SK-N-SH (cell line): ENCODE measurements around the gene KANSL3. TPM values are rescaled to one million over a fixed set of nuclear protein-coding genes. Genes with fewer than 3 reads are reported as not detected.

ENCODE experiments used
- CTCF ChIA-PET: fragments of 300-600, 350-600 bp; formaldehyde crosslinking; extraction: SDS; loops from one replicate; lab custom pipeline; 2021; lab: Yijun Ruan, JAX
- POLR2A ChIA-PET: fragments of 350-600 bp; sonication (Branson Sonifier 250); formaldehyde crosslinking; extraction: SDS; loops from one replicate; lab custom pipeline; 2020; ENCODE audit warnings: antibody characterized with exemption, inconsistent platforms; lab: Yijun Ruan, JAX
- DNase-seq: peaks from one replicate; pipeline ENCODE4 v3.0.0; 2012
- H2AFZ ChIP-seq: fragments of 200-600 bp; sonication (generic); 2 replicates; pipeline ENCODE4 v1.8.1; 2016; ENCODE audit warnings: antibody characterized with exemption, mild to moderate bottlenecking, low read depth
- H3F3A ChIP-seq: fragments of 200-600 bp; sonication (generic); replicated peaks from 2 replicates; pipeline ENCODE3; 2016; ENCODE audit warnings: antibody characterized with exemption, mild to moderate bottlenecking; ENCODE audit not compliant: insufficient read depth
- H3K27ac ChIP-seq, 2 experiments: fragments of 200-500 bp in 1 of 2; fragments of 200-600 bp in 1 of 2; sonication (Bioruptor generic) in 1 of 2; sonication (generic), shearing (Covaris generic) in 1 of 2; 2 replicates each; pipeline versions ENCODE4 v1.5.1 to v1.6.1; 2014 to 2016; ENCODE audit warnings: low read depth in 2 of 2, inconsistent platforms in 1 of 2, low read length in 1 of 2, mild to moderate bottlenecking in 1 of 2, mixed read lengths in 1 of 2
- H3K27me3 ChIP-seq: fragments of 200-600 bp; sonication (generic), shearing (Covaris generic); 2 replicates; pipeline ENCODE4 v1.6.1; 2016; ENCODE audit warnings: mixed run types; ENCODE audit not compliant: insufficient read depth
- H3K36me3 ChIP-seq, 2 experiments: fragments of 200-500 bp in 1 of 2; fragments of 200-600 bp in 1 of 2; sonication (Bioruptor generic) in 1 of 2; sonication (generic) in 1 of 2; replicated peaks in 1 of 2; 2 replicates each; pipeline versions ENCODE3 to v1.5.1; 2014 to 2016; ENCODE audit warnings: low read length in 1 of 2, mild to moderate bottlenecking in 1 of 2; ENCODE audit not compliant: insufficient read depth in 2 of 2, control insufficient read depth in 1 of 2
- H3K4me1 ChIP-seq, 2 experiments: fragments of 200-500 bp in 1 of 2; fragments of 200-600 bp in 1 of 2; sonication (Bioruptor generic) in 1 of 2; sonication (generic), shearing (Covaris generic) in 1 of 2; 2 replicates each; pipeline versions ENCODE4 v1.5.1 to v1.6.1; 2014 to 2016; ENCODE audit warnings: low read depth in 1 of 2, low read length in 1 of 2, mixed run types in 1 of 2; ENCODE audit not compliant: insufficient read depth in 2 of 2, control insufficient read depth in 1 of 2
- H3K4me2 ChIP-seq: fragments of 200-600 bp; sonication (generic), shearing (Covaris generic); 2 replicates; pipeline ENCODE4 v1.6.1; 2017; ENCODE audit warnings: mixed run types
- H3K4me3 ChIP-seq, 2 experiments: fragments of 200-500 bp in 1 of 2; fragments of 200-600 bp in 1 of 2; sonication (Bioruptor generic) in 1 of 2; sonication (generic), shearing (Covaris generic) in 1 of 2; 2 replicates each; pipeline versions ENCODE4 v1.5.1 to v1.8.1; 2014 to 2016; ENCODE audit warnings: low read depth in 2 of 2, inconsistent platforms in 1 of 2, low read length in 1 of 2, mild to moderate bottlenecking in 1 of 2, mixed read lengths in 1 of 2, moderate library complexity in 1 of 2
- H3K79me2 ChIP-seq: fragments of 200-600 bp; sonication (generic); 2 replicates; pipeline ENCODE4 v1.8.1; 2017; ENCODE audit warnings: mild to moderate bottlenecking; ENCODE audit not compliant: insufficient read depth
- H3K9ac ChIP-seq: fragments of 200-600 bp; sonication (generic); 2 replicates; pipeline ENCODE4 v1.6.1; 2017; ENCODE audit warnings: mixed run types
- H3K9me2 ChIP-seq: fragments of 200-600 bp; sonication (generic); 2 replicates; pipeline ENCODE4 v1.6.1; 2017; ENCODE audit warnings: mixed run types
- H3K9me3 ChIP-seq: fragments of 200-600 bp; sonication (generic); 2 replicates; pipeline ENCODE4 v1.6.1; 2017; ENCODE audit warnings: mixed run types, mild to moderate bottlenecking, moderate library complexity
- H4K20me1 ChIP-seq: fragments of 200-600 bp; sonication (generic); 2 replicates; pipeline ENCODE4 v1.6.1; 2017; ENCODE audit warnings: mild to moderate bottlenecking, mixed run types; ENCODE audit not compliant: insufficient read depth
- CTCF ChIP-seq: fragments of 200-600 bp; sonication (generic); IDR thresholded peaks from 2 replicates; pipeline ENCODE4 v1.6.1; 2017; ENCODE audit warnings: antibody characterized with exemption, mild to moderate bottlenecking, moderate library complexity
- ELF1 ChIP-seq: IDR thresholded peaks from 2 replicates; pipeline ENCODE4 v1.4.0; 2012
- EP300 ChIP-seq, 2 experiments: IDR thresholded peaks; 2 replicates each; pipeline versions ENCODE4 v1.4.0 to v1.6.1; 2012; ENCODE audit warnings: borderline replicate concordance in 1 of 2, low read depth in 1 of 2, low read length in 1 of 2
- FOXJ3 ChIP-seq: sonication (generic); formaldehyde crosslinking; IDR thresholded peaks from 2 replicates; pipeline ENCODE4 v1.5.1; 2020; ENCODE audit warnings: mild to moderate bottlenecking, missing genetic modification reagents
- MEF2A ChIP-seq: IDR thresholded peaks from 2 replicates; pipeline ENCODE4 v1.4.0; 2012; ENCODE audit warnings: low read depth, borderline replicate concordance
- NRF1 ChIP-seq: IDR thresholded peaks from 2 replicates; pipeline ENCODE4 v1.6.1; 2012; ENCODE audit warnings: low read depth, mild to moderate bottlenecking, low read length
- PBX3 ChIP-seq: IDR thresholded peaks from 2 replicates; pipeline ENCODE4; 2012
- RCOR1 ChIP-seq: fragments of 150-350 bp; IDR thresholded peaks from 2 replicates; pipeline ENCODE4 v1.6.1; 2017; ENCODE audit warnings: antibody characterized with exemption, low read length
- RFX5 ChIP-seq: IDR thresholded peaks from 2 replicates; pipeline ENCODE4 v1.6.1; 2012; ENCODE audit warnings: mild to moderate bottlenecking, improper control_type of control experiment, low read length
- RXRA ChIP-seq: IDR thresholded peaks from 2 replicates; pipeline ENCODE4 v1.4.0; 2012; ENCODE audit warnings: low read depth, mild to moderate bottlenecking, borderline replicate concordance
- TAF1 ChIP-seq: IDR thresholded peaks from 2 replicates; pipeline ENCODE4 v1.6.1; 2012; ENCODE audit warnings: low read depth, mild to moderate bottlenecking, low read length, moderate library complexity, borderline replicate concordance
- TCF12 ChIP-seq: IDR thresholded peaks from 2 replicates; pipeline ENCODE4 v1.4.0; 2012
- TEAD4 ChIP-seq: IDR thresholded peaks from 2 replicates; pipeline ENCODE4 v1.4.0; 2012; ENCODE audit warnings: mild to moderate bottlenecking, borderline replicate concordance; ENCODE audit not compliant: insufficient read depth
- YY1 ChIP-seq: IDR thresholded peaks from 2 replicates; pipeline ENCODE4 v1.4.0; 2012; ENCODE audit warnings: low read depth, mild to moderate bottlenecking
- WGBS: methylation state at CpG from one replicate; pipeline ENCODE4 v1.1.6; 2017; ENCODE audit warnings: low lambda C conversion rate; 5-methylcytosine and 5-hydroxymethylcytosine counted together
- polyA plus RNA-seq, 3 experiments: library from polyadenylated mRNA; depleted of rRNA; stranded (reverse); fragments of >200 nt; gene quantifications; 2 replicates each; pipeline ENCODE4 v1.2.3, GENCODE V29; 2012
- TF ChIP-seq, protein P1 (sequence below): IDR thresholded peaks from 2 replicates; pipeline ENCODE4 v1.4.0; 2012; ENCODE audit warnings: low read depth
- TF ChIP-seq, protein P2 (sequence below): fragments of 150-350 bp; IDR thresholded peaks from 2 replicates; pipeline ENCODE4 v1.6.1; 2016; ENCODE audit warnings: mild to moderate bottlenecking, low read depth, low read length
- TF ChIP-seq, protein P3 (sequence below): IDR thresholded peaks from 2 replicates; pipeline ENCODE4 v1.4.0; 2012; ENCODE audit warnings: low read depth, borderline replicate concordance

Gene KANSL3
- polyA plus RNA-seq, 1 of the 3 experiments (the other 2 are of a cell fraction): 10.7 TPM

GRCh38 chr2:96558485-96558884, 79.6 kb downstream of the KANSL3 start:
- Histone ChIP-seq H3K4me2 (no peak overlapping the region), H3F3A (peaks cover 3% of the 10 kb centered on the region), H3K79me2 (no peaks in the 10 kb centered on the region), H3K9me3 (no peaks in the 10 kb centered on the region), H2AFZ (no peak overlapping the region), H3K27me3 (no peaks in the 10 kb centered on the region), H4K20me1 (no peaks in the 10 kb centered on the region), H3K9me2 (no peaks in the 10 kb centered on the region), H3K36me3 (no peaks in the 10 kb centered on the region), H3K4me3 (no peak overlapping the region), H3K9ac (no peak overlapping the region), H3K27ac (no peak overlapping the region), H3K4me1 (peaks cover 0 to 3% of the 10 kb centered on the region in 2 experiments; a peak in 1 of 4 replicates)
- ChIA-PET CTCF (no interaction called here), POLR2A (no interaction called here)
- WGBS: 97% methylated on average over 8 of the region's 8 CpGs
- TF ChIP-seq MEF2A (no peak), CTCF (no peak), FOXJ3 (CRISPR knock-in tag) (no peak), RCOR1 (no peak), ELF1 (no peak), NRF1 (no peak), PBX3 (no peak), TCF12 (no peak), RXRA (no peak), YY1 (no peak), EP300 (IDR thresholded peaks at IDR 0.05; ENCODE audit: borderline replicate concordance in 1 of 2, low read depth in 1 of 2, low read length in 1 of 2) (no peak), TEAD4 (no peak), TAF1 (no peak), RFX5 (no peak)
- TF ChIP-seq, protein P1, sequence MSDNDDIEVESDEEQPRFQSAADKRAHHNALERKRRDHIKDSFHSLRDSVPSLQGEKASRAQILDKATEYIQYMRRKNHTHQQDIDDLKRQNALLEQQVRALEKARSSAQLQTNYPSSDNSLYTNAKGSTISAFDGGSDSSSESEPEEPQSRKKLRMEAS: no peak
- TF ChIP-seq, protein P2, sequence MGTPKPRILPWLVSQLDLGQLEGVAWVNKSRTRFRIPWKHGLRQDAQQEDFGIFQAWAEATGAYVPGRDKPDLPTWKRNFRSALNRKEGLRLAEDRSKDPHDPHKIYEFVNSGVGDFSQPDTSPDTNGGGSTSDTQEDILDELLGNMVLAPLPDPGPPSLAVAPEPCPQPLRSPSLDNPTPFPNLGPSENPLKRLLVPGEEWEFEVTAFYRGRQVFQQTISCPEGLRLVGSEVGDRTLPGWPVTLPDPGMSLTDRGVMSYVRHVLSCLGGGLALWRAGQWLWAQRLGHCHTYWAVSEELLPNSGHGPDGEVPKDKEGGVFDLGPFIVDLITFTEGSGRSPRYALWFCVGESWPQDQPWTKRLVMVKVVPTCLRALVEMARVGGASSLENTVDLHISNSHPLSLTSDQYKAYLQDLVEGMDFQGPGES: no peak
- TF ChIP-seq, protein P3, sequence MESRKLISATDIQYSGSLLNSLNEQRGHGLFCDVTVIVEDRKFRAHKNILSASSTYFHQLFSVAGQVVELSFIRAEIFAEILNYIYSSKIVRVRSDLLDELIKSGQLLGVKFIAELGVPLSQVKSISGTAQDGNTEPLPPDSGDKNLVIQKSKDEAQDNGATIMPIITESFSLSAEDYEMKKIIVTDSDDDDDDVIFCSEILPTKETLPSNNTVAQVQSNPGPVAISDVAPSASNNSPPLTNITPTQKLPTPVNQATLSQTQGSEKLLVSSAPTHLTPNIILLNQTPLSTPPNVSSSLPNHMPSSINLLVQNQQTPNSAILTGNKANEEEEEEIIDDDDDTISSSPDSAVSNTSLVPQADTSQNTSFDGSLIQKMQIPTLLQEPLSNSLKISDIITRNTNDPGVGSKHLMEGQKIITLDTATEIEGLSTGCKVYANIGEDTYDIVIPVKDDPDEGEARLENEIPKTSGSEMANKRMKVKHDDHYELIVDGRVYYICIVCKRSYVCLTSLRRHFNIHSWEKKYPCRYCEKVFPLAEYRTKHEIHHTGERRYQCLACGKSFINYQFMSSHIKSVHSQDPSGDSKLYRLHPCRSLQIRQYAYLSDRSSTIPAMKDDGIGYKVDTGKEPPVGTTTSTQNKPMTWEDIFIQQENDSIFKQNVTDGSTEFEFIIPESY: no peak
- DNase-seq: no peak
